ENCODE data around the gene RSPH6A.

DNA sequence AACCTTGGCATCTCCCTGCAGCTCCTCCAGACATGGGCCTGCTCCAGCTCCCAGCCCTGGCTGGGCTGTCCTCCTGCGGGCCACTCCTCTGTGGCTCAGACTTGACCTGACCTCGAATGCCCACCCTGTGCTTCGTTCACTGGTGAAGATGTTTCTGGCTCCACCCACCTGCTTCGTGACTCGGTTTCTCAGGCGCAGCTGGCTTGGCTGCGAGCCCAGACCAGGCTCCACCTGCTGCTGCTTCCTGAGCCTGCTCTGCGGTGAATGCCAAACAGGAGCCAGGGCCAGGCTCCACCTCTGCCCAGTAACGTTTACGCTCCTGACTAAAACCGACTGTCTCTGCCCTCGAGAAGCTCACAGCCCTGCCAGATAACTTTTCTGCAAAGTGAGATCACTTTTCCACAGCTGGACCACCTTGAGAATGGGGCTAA lies 8.9 kb upstream of the RSPH6A start:
- TF ChIP-seq, protein P1, sequence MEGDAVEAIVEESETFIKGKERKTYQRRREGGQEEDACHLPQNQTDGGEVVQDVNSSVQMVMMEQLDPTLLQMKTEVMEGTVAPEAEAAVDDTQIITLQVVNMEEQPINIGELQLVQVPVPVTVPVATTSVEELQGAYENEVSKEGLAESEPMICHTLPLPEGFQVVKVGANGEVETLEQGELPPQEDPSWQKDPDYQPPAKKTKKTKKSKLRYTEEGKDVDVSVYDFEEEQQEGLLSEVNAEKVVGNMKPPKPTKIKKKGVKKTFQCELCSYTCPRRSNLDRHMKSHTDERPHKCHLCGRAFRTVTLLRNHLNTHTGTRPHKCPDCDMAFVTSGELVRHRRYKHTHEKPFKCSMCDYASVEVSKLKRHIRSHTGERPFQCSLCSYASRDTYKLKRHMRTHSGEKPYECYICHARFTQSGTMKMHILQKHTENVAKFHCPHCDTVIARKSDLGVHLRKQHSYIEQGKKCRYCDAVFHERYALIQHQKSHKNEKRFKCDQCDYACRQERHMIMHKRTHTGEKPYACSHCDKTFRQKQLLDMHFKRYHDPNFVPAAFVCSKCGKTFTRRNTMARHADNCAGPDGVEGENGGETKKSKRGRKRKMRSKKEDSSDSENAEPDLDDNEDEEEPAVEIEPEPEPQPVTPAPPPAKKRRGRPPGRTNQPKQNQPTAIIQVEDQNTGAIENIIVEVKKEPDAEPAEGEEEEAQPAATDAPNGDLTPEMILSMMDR (IDR thresholded peaks at IDR 0.05): no peak
- no peak for TF ChIP-seq POLR2A (IDR thresholded peaks at IDR 0.05)
- TF ChIP-seq EP300 (IDR thresholded peaks at IDR 0.05): no peak
